GM19372 (cell line): Measurements from ENCODE around the gene SLC38A11.
"Not testable (repeated sequence)": the region's sequence is repeated elsewhere in the genome, so short reads cannot be mapped to it uniquely, and the experiment has no call there.

Experiments used
- ATAC-seq: cut with Tn5 transposase; IDR thresholded peaks from one replicate; pipeline ENCODE4 v1.9.1; 2021; ENCODE audit warnings: mild to moderate bottlenecking, low read depth, moderate library complexity; ENCODE audit not compliant: unreplicated experiment

SLC38A11 gene, protein sequence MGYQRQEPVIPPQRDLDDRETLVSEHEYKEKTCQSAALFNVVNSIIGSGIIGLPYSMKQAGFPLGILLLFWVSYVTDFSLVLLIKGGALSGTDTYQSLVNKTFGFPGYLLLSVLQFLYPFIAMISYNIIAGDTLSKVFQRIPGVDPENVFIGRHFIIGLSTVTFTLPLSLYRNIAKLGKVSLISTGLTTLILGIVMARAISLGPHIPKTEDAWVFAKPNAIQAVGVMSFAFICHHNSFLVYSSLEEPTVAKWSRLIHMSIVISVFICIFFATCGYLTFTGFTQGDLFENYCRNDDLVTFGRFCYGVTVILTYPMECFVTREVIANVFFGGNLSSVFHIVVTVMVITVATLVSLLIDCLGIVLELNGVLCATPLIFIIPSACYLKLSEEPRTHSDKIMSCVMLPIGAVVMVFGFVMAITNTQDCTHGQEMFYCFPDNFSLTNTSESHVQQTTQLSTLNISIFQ

DNA sequence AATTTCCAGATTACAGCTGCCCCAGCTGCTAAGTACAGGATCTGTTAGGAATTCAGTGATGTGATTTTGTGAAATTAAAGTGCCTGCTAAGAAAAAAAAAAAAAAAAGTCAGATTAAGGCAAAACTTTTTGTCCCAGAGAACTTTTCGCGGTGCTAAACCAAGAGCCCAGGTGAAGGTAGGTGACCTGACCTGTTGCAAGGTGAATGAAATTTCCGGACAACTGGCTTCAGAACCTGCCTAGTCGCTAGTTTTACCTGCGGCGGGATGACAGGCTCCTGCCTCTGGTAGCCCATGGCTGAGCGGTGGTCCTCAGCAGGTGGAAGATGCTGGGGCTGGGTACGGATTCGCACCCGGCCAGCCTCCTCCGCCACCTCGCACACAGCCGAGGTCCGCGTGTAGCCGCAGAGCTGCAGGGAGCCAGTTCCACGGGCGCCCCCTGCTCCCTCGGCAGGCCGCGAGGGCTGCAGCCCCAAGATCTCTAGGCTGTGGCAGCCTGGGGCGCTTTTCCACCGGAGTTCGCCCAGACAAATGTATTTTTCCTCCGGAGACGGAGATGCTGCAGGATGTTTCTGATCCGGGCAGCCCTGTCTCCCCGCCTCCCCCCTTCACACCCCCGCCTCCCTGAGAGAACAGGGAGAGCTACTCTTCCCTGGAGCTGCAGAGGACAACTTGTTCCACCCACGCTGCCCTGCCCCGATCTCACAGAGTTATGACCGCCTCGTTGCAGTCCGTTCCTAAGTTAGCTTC, at the start of gene SLC38A11:
Gene SLC38A11 (minus strand): TSS at position 572 of the 748 bp plus-strand sequence. CDS start 278 bp downstream, at position 294.
- no peak for ATAC-seq

GRCh38 chr2:165003443-165004130, 48.3 kb upstream of the SLC38A11 start:
- ATAC-seq: no peak

DNA sequence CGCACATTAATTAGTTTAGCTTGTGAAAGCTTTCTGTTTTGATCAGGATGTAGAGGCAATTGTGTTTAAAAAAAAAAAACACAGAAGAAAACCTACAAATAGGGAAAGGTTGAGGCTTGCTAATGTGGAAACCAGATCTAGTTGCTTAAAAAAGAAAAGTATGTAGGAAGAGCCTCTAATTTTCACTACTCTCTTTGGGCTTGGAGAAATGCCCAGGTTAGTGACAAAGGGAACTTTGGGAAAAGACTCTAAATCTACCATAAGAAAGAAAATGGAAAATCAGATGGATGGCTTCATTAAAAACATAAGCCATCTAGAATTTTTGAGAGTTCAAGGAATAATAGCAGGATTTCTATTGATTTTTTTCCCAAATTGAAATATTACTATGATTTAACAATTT, 47.3 kb upstream of the SLC38A11 start:
- ATAC-seq: no peak

GRCh38 chr2:164994664-164995299, 39.5 kb upstream of the SLC38A11 start:
- ATAC-seq: not testable (repeated sequence)

DNA sequence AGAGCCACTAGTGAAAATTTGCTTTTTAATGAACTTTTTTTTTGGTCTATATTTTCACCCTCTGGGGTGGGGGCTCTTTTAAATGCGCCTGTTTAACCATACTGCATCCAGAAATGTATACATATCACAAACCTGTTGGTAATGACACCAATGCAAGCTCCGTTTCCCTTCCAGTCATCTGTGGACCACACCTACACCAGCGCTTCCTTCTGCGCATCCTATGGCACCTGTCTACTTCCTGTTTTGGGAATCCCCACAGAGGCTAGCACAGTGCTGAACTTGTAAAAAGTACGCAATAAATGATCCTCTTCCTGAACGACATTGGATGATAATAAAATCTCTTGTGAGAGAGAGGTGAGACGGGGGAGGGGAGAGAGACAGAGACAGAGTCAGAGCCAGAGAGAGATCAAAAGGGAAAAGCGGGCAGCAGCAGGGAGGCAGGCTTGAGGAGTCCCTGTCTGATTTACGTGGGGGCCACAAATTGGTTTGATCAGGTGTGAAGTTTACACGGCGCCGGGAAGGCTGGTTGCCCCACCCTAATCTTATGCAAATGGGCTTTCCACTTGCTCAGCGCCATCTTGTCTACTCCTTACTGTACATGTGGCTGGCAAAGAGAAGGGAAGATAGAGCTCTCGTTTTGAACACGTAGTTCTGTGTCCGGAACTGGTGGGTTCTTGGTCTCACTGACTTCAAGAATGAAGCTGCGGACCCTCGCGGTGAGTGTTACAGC, 38.1 kb upstream of the SLC38A11 start:
- no peak for ATAC-seq

DNA sequence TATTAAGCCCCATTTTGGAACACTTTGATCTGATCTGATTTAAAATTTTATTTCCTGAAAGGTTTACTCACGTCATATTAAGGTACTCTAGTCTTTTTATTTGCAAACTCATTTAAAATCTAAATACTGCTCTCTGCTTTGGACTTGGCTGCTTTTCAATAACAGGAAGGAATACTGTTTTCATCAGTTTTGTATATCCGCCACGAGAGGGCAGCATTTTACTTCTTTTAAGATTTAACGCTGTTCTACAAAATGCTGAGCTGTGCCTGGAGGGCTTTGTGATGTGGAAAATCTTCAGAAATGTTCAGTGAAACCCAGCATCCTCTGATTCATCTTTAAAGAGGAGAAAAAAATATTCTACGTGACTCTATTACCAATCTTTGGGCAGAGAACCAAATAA, 37.5 kb upstream of the SLC38A11 start:
- peak; percentile 69 for ATAC-seq

GRCh38 chr2:164992093-164992454, 36.7 kb upstream of the SLC38A11 start:
- ATAC-seq: peak; percentile 8

GRCh38 chr2:164991361-164992092, 36.2 kb upstream of the SLC38A11 start:
- ATAC-seq: peak; percentile 37

- ATAC-seq: not testable (repeated sequence)
These were observed 35.6 kb upstream of the SLC38A11 start for GRCh38 chr2:164990953-164991352.

DNA sequence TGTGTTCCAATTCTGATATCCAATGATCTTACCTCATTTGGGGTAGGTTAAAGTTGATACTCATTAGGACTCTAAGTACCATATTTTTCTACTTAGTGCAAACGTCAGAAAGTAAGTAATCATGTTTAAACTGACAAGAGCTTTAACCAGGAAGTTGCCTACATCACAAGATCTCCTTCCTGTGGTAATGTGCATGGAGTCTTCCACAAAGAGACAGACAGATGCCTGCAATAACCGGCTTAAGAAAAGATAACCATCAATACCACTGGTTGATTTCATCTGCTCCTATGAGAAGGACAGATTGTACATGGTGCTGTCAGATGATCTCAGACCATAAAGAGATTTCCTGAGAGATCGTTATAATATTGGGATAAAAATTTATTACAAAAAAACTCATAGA, 33.5 kb upstream of the SLC38A11 start:
- ATAC-seq: not testable (repeated sequence)

GRCh38 chr2:164986027-164986426, 30.7 kb upstream of the SLC38A11 start:
- ATAC-seq: not testable (repeated sequence)

DNA sequence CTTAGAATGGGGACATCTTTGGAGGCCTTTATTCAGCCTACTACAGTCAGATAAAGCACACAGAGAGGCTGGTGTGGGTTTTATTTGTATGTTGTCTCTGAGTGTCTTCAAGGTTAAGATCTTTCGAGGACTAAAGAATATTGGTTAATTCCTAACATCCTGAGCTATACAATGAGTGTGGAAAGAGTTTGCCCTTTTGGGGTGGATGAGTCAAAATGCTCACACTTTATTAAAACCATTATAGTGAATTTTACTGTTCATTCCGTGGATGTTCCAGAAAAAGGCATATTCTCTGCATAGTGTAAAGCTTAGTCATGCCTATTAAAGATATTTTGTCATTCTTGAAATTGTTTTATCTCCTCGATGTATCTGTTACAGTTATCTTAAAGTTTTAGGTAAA, 29.1 kb upstream of the SLC38A11 start:
- no peak for ATAC-seq

GRCh38 chr2:164981217-164981990, 26.1 kb upstream of the SLC38A11 start:
- ATAC-seq: no peak

- not testable (repeated sequence) for ATAC-seq
These were observed 25.4 kb upstream of the SLC38A11 start for GRCh38 chr2:164980688-164981087.

DNA sequence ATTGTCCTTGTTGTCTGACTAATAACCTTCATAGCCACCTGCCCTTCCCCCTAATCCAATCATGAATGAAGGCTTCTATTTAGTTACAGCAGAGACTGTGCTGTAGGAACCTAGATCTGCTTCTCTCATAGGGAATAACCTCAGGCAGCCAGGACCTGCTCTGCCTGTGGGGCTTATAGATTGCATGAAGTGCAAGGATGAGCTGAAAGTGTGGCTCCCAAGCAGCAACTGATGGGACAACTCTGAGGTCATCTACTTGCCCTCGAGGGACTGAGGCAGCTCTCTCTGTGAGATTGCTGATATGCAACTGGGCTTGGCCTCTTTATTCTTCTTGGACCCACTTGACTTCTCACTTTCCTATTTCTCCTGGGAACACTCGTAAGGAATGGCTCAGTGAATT, 23.8 kb upstream of the SLC38A11 start:
- no peak for ATAC-seq

DNA sequence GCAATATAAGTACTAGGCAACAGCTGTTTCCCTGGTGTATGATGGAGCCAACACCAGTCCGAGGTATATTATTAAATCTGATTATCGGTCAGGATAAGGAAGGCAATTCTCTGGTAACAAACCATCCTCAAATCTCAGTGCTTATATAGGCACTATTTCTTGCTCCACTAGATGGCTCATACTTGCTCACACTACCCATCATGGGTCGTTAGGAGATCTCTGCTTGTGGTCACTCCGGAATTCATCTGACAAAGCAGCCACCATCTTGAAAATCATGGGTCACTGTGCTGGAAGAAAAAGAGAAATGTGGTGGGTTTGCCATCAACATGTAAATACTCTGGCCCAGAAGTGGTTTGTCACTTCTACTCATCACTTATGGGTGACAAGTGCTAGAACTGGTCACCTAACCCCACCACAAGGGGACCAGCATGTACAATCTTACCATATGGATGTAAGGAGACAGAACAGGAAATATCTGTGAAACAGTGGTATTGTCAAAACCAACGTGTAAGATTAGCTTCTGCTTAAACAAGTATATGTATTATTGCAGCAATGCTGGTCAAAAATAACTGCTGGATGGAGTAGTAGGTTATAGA, 21.6 kb upstream of the SLC38A11 start:
- ATAC-seq: not testable (repeated sequence)

DNA sequence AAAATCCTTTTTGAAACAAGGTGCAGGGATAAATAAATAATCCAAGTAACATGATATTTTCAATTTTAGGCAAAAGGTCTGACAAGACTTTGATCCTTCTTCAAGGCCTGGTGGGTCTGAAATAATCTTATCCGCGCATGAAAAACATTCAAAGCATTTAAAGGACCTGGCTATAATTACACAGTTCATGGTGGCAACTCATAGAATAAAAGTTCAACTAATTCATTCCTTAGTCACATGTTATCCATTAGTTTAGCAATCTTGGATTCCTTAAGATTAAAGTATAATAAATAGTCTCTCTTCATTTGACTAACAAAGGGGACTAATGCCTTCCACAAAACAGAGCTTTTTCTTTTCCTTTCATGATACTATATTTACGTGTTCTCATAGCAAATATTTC, 21.0 kb upstream of the SLC38A11 start:
- ATAC-seq: no peak

DNA sequence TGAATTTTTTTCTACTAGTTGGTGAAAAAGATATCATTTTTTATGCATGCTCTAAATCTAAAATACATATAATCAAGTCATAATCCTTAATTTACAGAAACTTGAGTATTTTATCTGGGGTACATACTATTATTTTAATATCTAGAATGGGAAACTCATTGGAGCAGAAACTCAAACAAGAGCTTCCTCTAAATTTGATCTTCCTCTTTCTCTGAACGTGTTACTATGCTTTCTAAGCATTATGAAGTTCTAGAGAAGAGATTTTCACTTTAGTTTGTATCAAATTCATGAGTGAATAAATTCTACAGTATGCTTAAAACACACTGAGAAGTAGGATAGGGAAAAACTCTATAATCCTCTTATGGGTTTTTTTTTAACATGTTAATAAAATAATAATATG, 20.6 kb upstream of the SLC38A11 start:
- ATAC-seq: no peak
